IPS-18c (cell line): ENCODE measurements around the gene FASN.

Source experiments
- H3K4me3 ChIP-seq: 2 replicates; pipeline ENCODE4 v1.7.0; 2013; ENCODE audit warnings: low read depth, mild to moderate bottlenecking, low read length, moderate library complexity; ENCODE audit not compliant: insufficient read depth
- H3K9me3 ChIP-seq: one replicate; pipeline ENCODE4 v1.6.1; 2013; ENCODE audit warnings: mild to moderate bottlenecking, low read length, moderate library complexity; ENCODE audit not compliant: control insufficient read depth, insufficient read depth

The FASN gene

DNA sequence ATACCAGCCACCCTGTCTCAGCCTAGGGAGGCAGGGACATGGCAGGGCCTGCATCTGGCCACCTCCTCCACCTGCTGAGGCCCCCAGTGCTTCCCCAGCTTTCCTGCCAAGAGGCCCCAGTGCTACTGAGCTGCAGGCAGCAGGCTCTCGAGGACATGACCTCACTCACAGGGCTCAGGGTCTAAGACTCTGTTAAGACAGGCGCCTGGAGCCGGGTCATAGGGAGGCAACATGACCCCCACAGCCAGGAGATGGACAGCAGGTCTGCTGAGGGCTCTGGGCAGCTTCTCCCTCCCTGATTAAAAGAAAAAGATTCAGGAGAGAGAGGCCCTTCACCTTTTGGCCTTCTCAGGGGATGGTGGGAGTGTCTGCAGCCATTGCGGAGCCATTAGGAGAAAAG lies 23.2 kb upstream of the FASN start:
- Histone ChIP-seq H3K4me3 (no peak overlapping the region), H3K9me3 (peaks cover 2% of the 10 kb centered on the region)

- H3K4me3 ChIP-seq: no peak overlapping the region
- peaks cover 2% of the 10 kb centered on the region for H3K9me3 ChIP-seq
These were observed 22.1 kb upstream of the FASN start for GRCh38 chr17:82120148-82120547.

- no peak overlapping the region for H3K4me3 ChIP-seq
These were observed 20.9 kb upstream of the FASN start for GRCh38 chr17:82118815-82119380.

DNA sequence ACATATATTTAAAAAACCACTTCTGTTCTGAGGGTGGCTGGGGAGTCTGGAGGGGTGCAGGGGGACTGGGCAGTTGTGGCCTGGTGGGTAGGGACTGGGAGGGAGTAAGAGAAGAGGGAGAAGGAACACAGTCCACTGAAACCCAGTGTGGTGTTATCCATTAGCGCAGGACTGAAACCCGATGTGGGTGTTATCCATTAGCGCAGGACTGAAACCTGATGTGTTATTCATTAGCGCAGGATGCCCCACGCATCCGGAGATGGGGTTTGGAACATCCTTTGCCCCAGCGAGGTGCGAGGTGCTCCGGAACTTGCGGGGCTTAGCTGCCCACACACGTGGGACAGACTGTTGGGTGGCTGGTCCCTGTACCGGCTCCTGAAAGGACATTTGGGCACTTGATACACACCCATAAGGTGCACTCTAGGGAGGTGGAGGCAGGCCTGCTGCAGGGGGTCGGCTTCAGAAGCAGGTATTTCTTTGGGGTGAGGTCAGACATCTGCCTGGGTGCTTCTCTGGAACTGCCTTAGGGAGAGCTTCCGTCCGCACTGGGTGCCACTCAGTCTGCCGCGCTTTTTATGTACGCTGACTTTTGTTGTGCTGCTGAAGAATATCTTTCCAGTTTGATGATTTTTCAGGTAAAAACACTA lies 20.3 kb upstream of the FASN start:
- peaks cover 2% of the 10 kb centered on the region for H3K9me3 ChIP-seq
- H3K4me3 ChIP-seq: no peak overlapping the region; the same call in 1 of the 2 replicates

More at GRCh38 chr17:82118815-82119380, 20.9 kb upstream of the FASN start:
- H3K9me3 ChIP-seq: peaks cover 2% of the 10 kb centered on the region

DNA sequence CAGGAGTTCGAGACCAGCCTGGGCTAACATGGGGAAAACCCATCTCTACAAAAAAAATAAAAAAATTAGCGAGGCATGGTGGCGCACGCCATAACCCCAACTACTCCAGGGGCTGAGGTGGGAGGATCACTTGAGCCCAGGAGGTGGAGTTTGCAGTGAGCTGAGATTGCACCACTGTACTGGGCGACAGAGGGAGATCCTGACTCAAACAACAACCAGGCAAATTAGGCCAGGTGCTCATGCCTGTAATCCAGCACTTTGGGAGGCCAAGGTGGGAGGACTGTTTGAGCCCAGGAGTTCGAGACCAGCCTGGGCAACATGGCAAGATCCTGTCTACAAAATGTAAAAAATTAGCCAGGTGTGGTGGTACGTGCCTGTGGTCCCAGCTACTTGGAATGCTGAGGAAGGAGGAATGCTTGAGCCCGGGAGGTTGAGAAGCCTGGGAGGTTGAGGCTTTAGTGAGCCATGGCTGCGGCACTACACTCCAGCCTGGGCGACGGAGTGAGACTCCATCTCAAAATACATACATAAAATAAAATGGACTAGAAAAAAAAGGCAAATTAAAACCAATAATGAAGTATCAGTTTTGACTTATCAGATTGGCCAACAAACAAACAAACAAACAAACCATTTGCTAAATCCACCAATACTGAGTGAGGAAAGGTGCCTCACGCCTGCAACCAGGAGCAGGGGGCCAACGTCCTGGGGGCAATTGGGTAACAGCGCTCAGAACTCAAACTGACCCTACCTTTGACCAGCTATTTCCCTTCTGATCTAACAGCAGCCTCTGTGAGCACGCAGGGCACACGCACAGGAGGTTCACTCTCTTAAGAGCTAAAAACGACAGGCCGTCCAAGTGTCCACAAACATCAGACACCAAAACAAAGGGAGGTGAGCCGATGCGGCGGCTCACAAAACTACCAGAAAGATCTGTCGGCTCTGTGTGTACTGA lies 19.4 kb upstream of the FASN start:
- Histone ChIP-seq H3K9me3 (peaks cover 2% of the 10 kb centered on the region), H3K4me3 (no peak overlapping the region)

GRCh38 chr17:82116246-82116645 lies 18.2 kb upstream of the FASN start:
- peaks cover 2% of the 10 kb centered on the region for H3K9me3 ChIP-seq

DNA sequence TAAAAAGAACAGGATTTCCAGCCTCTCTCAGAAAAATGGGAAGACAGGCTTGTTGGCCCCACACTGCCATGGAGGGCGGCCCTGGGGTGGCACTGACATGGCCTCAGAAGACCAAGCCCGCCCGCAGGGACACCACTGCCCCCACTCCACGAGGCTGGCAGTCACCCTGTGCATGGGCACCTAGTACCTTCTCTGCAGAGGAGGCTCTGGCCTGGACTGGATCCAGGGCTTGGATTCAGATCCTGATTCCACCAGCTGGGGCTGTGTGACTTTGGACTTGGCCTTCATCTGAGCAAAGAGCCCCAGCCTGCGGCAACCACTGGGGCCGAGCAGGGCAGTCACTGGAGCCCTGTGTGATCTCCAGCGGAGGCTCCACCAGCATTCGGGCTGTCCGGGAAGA lies 16.8 kb upstream of the FASN start:
- Histone ChIP-seq H3K9me3 (peaks cover 2% of the 10 kb centered on the region), H3K4me3 (no peak overlapping the region)

More at GRCh38 chr17:82116246-82116645, 18.2 kb upstream of the FASN start:
- no peak overlapping the region for H3K4me3 ChIP-seq

- Histone ChIP-seq H3K4me3 (no peak overlapping the region), H3K9me3 (peaks cover 2% of the 10 kb centered on the region)
These were observed 16.4 kb upstream of the FASN start for GRCh38 chr17:82114447-82114846.

- H3K9me3 ChIP-seq: peaks cover 2% of the 10 kb centered on the region
- H3K4me3 ChIP-seq: no peak overlapping the region
These were observed 15.9 kb upstream of the FASN start for GRCh38 chr17:82113941-82114340.

GRCh38 chr17:82113422-82113821 lies 15.4 kb upstream of the FASN start:
- Histone ChIP-seq H3K9me3 (peaks cover 2% of the 10 kb centered on the region), H3K4me3 (no peak overlapping the region)

DNA sequence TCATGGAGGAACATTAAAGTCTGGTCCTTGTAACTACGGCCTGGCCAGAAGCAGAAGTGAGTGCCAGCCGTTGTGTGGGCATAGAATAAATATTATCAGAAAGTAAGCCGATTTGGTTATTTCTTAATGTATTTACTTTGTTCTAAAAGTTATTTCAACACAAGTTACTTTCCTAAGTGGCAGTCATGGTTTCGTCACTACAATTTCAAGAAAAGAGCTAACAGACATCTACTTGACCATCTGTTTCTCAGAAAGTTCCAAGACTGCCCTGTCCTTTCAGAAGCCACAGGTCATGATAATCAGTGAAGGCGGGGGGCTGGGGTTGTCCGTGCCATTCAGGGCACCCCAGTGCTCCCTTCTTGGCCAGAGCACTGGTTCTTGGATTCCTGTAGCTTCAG lies 14.9 kb upstream of the FASN start:
- Histone ChIP-seq H3K4me3 (no peak overlapping the region), H3K9me3 (peaks cover 2% of the 10 kb centered on the region)

DNA sequence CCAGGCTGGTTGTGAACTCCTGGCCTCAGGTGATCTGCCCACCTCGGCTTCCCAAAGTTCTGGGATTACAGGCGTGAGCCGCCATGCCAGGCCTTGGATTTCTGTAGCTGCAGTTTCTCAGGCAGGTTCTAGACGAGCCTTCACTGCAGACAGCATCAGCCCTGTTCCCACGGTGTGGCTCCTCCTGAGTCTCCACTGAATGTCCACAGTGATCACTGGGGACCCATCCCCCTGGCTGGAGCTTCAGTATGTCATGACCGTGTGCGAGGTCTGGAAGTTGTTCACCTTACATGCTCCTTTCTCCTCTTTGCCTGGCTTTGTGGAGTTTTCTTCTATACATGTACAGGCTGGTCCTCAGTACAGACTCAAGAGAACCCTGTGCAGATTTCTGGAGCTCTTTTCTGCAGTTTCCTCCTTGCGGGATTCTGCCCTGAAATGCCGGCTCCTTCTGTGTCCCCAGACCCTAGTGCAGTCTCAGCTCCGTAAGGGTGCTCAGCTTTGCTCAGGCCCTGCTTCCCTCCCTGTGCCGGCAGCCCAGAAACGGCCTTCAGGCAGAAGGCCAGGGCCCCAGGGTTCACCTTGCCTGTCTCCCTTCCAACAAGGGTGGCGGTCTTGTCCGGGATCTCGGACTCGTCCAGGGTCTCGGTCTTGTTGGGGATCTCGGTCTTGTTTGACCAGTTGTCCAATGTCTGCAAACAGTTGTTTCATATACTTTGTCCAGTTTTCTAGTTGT lies 14.3 kb upstream of the FASN start:
- Histone ChIP-seq H3K4me3 (no peak overlapping the region), H3K9me3 (no peaks in the 10 kb centered on the region)

DNA sequence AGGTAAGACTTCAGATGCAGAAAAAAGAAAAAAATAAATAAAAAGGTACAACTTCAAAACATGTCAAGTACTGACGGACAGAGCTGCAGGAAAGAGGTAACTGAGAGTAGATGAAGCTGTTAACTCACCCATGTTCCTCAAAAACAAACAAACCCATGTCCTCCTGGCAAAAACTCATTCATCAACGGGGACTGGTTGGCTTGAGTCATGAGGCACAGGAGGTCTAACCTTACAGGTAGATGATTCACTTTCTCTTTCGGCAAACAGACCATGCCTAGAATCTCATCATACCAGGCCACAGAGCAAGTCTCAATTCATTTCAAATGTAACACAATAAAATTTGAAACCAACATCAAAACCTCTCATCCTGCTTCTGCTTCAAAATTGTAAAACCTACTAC lies 12.3 kb upstream of the FASN start:
- Histone ChIP-seq H3K9me3 (no peaks in the 10 kb centered on the region), H3K4me3 (no peak overlapping the region)

- Histone ChIP-seq H3K9me3 (no peaks in the 10 kb centered on the region), H3K4me3 (no peak overlapping the region)
These were observed 11.0 kb upstream of the FASN start for GRCh38 chr17:82108961-82109475.

DNA sequence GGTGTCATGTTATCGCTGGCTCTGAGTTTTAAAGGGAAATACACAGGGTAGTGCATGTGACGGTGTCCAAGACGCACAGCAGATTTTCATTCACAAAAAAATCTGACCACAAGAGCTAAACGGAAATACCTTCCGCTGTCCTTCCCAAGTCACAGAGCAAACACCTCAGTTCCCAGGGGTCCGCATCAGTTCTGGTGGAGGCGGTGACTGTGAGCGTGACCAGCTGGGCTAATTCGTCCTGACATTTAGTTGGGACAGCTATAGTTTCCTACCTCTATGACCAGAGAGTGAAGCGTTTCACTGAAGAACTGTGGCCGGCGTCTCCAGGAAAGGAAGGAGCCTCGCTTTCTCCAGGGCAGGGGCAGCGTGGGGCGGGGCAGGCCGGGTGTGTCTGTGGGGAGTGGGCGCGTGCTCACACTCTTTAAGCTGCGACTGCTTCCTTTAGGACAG lies 10.5 kb upstream of the FASN start:
- Histone ChIP-seq H3K4me3 (no peak overlapping the region), H3K9me3 (no peaks in the 10 kb centered on the region)

- Histone ChIP-seq H3K9me3 (no peaks in the 10 kb centered on the region), H3K4me3 (no peak overlapping the region)
These were observed 10.0 kb upstream of the FASN start for GRCh38 chr17:82108038-82108437.

GRCh38 chr17:82107341-82107860 lies 9.4 kb upstream of the FASN start:
- no peak overlapping the region for H3K4me3 ChIP-seq
- H3K9me3 ChIP-seq: no peaks in the 10 kb centered on the region
